MCF 10A (cell line): ENCODE results near the gene ELL2. TPM values are rescaled to one million over a fixed set of nuclear protein-coding genes. Genes with fewer than 3 reads are reported as not detected.

Experiments used
- BruUV-seq: library from RNA; stranded (reverse); fragments of 400-500 nt; replicated peaks from 2 replicates; lab custom pipeline; 2021; lab: Mats Ljungman, UMichigan
- CTCF ChIA-PET: fragments of 300-600 bp; sonication (Branson Sonifier 250); formaldehyde crosslinking; extraction: SDS; loops from one replicate; lab custom pipeline; 2021; ENCODE audit warnings: antibody characterized with exemption, inconsistent platforms; lab: Yijun Ruan, JAX
- POLR2A ChIA-PET: fragments of 300-600, 350-650 bp; sonication (Branson Sonifier 250); formaldehyde crosslinking; extraction: SDS; loops from one replicate; lab custom pipeline; 2020; ENCODE audit warnings: antibody characterized with exemption, inconsistent platforms; lab: Yijun Ruan, JAX
- DNase-seq: peaks from one replicate; pipeline ENCODE4 v3.0.0-alpha.2; 2018; ENCODE audit not compliant: unreplicated experiment
- H3K27ac Mint-ChIP-seq: one replicate; pipeline ENCODE4 v1.8.0; 2022; ENCODE audit warnings: mild to moderate bottlenecking, low read depth, mixed read lengths; ENCODE audit not compliant: unreplicated experiment
- H3K27me3 Mint-ChIP-seq: one replicate; pipeline ENCODE4 v1.8.0; 2022; ENCODE audit warnings: mixed read lengths; ENCODE audit not compliant: insufficient read depth, unreplicated experiment
- H3K36me3 Mint-ChIP-seq: one replicate; pipeline ENCODE4 v1.8.0; 2022; ENCODE audit warnings: mild to moderate bottlenecking, moderate library complexity, mixed read lengths; ENCODE audit not compliant: insufficient read depth, unreplicated experiment
- H3K4me1 Mint-ChIP-seq: one replicate; pipeline ENCODE4 v1.8.0; 2022; ENCODE audit warnings: mixed read lengths; ENCODE audit not compliant: insufficient read depth, unreplicated experiment
- H3K4me3 Mint-ChIP-seq: one replicate; pipeline ENCODE4 v1.8.0; 2022; ENCODE audit warnings: mild to moderate bottlenecking, moderate library complexity, mixed read lengths; ENCODE audit not compliant: unreplicated experiment
- H3K9me3 Mint-ChIP-seq: one replicate; pipeline ENCODE4 v1.8.0; 2022; ENCODE audit warnings: mixed read lengths; ENCODE audit not compliant: unreplicated experiment
- intact Hi-C: fragments of 100-400 bp; cut with micrococcal nuclease; formaldehyde crosslinking; loops from 2 replicates; pipeline ENCODE4 v1.14.1; 2022
- total RNA-seq: library from RNA; stranded (reverse); gene quantifications from 2 replicates; pipeline ENCODE4 v1.2.3, GENCODE V29; 2022
- TF ChIP-seq, protein P1 (sequence below): fragments of 200-600 bp; IDR thresholded peaks from one replicate; pipeline ENCODE4 v1.8.0; 2022; ENCODE audit warnings: antibody characterized with exemption, mild to moderate bottlenecking; ENCODE audit not compliant: unreplicated experiment

The ELL2 gene
- total RNA-seq, 1 experiment from 2014 or later, result 147 TPM

DNA sequence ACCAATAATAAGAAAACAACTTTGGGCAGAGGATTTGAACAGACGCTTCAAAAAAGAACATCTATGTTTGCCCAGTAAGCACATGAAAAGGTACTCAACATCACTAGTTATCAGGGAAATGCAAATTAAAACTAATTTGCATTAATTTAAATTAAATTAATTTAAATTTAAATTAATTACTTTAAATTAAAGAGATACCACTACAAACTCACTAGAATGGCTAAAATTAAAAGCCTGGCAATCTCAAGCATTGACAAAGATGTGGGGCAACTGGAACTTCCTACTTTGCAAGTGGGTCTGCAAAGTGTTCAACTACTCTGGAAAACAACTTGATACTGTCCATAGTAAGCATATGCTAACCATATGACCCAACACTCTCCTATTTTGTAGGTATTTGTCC is 32.1 kb upstream of the ELL2 start:
- H3K4me3 Mint-ChIP-seq, result no peak overlapping the region
- H3K27ac Mint-ChIP-seq, result no peak overlapping the region
- ChIA-PET POLR2A (no interaction called here), CTCF (no interaction called here)
- no peak for DNase-seq
- TF ChIP-seq, protein P1, sequence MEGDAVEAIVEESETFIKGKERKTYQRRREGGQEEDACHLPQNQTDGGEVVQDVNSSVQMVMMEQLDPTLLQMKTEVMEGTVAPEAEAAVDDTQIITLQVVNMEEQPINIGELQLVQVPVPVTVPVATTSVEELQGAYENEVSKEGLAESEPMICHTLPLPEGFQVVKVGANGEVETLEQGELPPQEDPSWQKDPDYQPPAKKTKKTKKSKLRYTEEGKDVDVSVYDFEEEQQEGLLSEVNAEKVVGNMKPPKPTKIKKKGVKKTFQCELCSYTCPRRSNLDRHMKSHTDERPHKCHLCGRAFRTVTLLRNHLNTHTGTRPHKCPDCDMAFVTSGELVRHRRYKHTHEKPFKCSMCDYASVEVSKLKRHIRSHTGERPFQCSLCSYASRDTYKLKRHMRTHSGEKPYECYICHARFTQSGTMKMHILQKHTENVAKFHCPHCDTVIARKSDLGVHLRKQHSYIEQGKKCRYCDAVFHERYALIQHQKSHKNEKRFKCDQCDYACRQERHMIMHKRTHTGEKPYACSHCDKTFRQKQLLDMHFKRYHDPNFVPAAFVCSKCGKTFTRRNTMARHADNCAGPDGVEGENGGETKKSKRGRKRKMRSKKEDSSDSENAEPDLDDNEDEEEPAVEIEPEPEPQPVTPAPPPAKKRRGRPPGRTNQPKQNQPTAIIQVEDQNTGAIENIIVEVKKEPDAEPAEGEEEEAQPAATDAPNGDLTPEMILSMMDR, result no peak
- no peaks in the 10 kb centered on the region for H3K27me3 Mint-ChIP-seq
- H3K36me3 Mint-ChIP-seq, result no peaks in the 10 kb centered on the region
- no TSS peak for BruUV-seq
- intact Hi-C loops, result no loop called here
- no peaks in the 10 kb centered on the region for H3K9me3 Mint-ChIP-seq
- H3K4me1 Mint-ChIP-seq, result no peaks in the 10 kb centered on the region

DNA sequence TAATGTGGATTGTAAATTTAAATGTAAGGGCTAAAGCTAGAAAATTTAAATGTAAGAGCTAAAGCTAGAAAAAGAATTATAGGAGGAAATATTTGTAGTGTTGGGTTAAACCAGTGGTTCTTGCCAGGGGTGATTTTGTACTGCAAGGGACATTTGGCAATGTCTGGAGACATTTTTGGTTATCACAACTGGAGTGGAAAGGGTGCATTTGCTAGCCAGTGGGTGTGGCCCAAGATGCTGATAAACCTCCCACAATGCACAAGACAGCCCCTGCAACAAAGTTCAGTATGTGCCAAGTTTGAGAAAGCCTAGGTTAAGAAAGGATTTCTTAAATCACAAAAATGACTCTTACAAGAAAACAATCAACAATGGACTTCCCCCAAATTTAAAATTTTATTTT is 31.6 kb upstream of the ELL2 start:
- ChIA-PET POLR2A (interaction anchor here (0.9 kb wide), 1 partner anchor 14 kb away, joined by 3 read pairs; no protein-coding TSS in a partner anchor), CTCF (interaction anchor here (0.5 to 0.6 kb wide), 2 partner anchors 55 to 805 kb away, joined by 3 read pairs; no protein-coding TSS in a partner anchor)
- TF ChIP-seq, protein P1, result no peak
- DNase-seq, result no peak
- Mint-ChIP-seq H3K4me1 (no peaks in the 10 kb centered on the region), H3K27me3 (no peaks in the 10 kb centered on the region), H3K36me3 (no peaks in the 10 kb centered on the region), H3K27ac (no peak overlapping the region), H3K9me3 (no peaks in the 10 kb centered on the region), H3K4me3 (no peak overlapping the region)
- no TSS peak for BruUV-seq
- intact Hi-C loops, result no loop called here

DNA sequence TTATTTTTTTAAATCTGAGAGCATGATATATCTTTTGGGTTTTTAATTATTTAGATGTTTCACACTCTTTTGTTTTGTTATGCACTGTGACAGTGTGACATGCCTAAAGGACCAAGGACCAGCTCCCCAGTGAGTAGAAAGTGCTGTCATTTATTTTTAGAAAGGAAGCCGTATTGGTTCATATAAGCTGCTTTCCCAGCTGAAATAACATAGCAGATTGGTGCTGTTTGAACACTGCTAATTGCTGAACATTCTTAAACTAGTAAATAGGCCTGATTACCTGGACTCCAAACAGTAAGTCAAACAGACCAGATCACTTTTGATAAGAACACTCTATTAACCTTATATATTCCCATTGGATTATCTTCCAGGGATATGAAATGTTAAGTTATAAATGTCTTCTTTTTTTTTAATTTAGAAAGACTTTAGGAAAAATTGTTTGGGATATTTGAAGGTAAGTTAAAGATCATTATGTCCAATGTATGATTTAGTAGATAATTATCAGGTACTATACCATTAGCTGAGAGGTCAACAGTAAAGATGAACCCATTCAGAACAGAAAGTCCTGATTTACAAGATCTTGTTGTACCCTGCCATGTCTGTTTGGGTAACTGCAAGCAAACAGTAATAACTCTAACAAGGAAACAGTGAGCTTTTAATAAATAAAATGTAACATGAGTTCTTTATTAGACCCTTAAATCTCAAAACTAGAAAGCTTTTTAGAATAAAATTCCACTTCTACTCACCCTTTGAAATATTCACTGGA is 27.8 kb upstream of the ELL2 start:
- no peak for DNase-seq
- Mint-ChIP-seq H3K4me1 (no peaks in the 10 kb centered on the region), H3K9me3 (no peaks in the 10 kb centered on the region), H3K36me3 (no peaks in the 10 kb centered on the region), H3K4me3 (no peak overlapping the region), H3K27me3 (no peaks in the 10 kb centered on the region), H3K27ac (no peak overlapping the region)
- BruUV-seq, result no TSS peak
- intact Hi-C loops, result no loop called here
- ChIA-PET POLR2A (interaction anchor here (0.6 to 1.3 kb wide), 2 partner anchors 20 to 21 kb away, joined by 3 read pairs; no protein-coding TSS in a partner anchor), CTCF (interaction anchor here (1.1 kb wide), 1 partner anchor 26 kb away, joined by 3 read pairs; no protein-coding TSS in a partner anchor)
- TF ChIP-seq, protein P1, result no peak

DNA sequence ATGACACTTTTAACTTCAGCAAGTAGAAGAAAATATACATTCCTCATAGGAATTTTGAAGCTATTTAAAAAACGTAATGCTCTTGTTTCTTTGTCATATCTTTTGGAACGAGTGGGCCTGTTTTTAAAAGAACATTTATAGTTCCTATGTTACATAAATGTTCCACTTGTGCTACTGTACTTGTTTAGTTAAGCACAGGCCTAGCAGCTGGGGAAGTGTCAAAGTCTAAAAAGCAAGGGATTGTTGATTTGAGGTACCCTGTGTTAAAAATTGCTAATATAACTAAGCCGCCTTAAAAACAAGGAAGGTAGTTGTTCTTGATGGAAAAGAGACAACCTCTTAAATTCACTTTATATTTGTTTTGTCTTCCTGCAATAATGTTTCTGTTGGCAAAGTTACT is 27.2 kb upstream of the ELL2 start:
- Mint-ChIP-seq H3K9me3 (no peaks in the 10 kb centered on the region), H3K4me3 (no peak overlapping the region), H3K36me3 (no peaks in the 10 kb centered on the region), H3K27me3 (no peaks in the 10 kb centered on the region), H3K4me1 (no peaks in the 10 kb centered on the region), H3K27ac (no peak overlapping the region)
- CTCF ChIA-PET, result no interaction called here
- POLR2A ChIA-PET, result no interaction called here
- TF ChIP-seq, protein P1, result no peak
- intact Hi-C loops, result no loop called here
- no TSS peak for BruUV-seq
- no peak for DNase-seq
